GM12865 (cell line): ENCODE data around the gene TMEM240.

Source experiments
- DNase-seq: peaks from one replicate; pipeline ENCODE4 v3.0.0; 2010; ENCODE audit warnings: low read depth
- H3K4me3 ChIP-seq: 2 replicates; pipeline ENCODE4 v1.5.1; 2011; ENCODE audit warnings: mild to moderate bottlenecking, low read depth, low read length, control low read depth
- TF ChIP-seq, protein P1 (sequence below): IDR thresholded peaks from 2 replicates; pipeline ENCODE4 v1.5.1; 2011; ENCODE audit warnings: low read length, control low read depth, low read depth, inconsistent platforms; ENCODE audit not compliant: insufficient read depth; ENCODE audit errors: missing control alignments

Gene TMEM240

GRCh38 chr1:1544544-1544943 lies 4.1 kb upstream of the TMEM240 start:
- TF ChIP-seq, protein P1, sequence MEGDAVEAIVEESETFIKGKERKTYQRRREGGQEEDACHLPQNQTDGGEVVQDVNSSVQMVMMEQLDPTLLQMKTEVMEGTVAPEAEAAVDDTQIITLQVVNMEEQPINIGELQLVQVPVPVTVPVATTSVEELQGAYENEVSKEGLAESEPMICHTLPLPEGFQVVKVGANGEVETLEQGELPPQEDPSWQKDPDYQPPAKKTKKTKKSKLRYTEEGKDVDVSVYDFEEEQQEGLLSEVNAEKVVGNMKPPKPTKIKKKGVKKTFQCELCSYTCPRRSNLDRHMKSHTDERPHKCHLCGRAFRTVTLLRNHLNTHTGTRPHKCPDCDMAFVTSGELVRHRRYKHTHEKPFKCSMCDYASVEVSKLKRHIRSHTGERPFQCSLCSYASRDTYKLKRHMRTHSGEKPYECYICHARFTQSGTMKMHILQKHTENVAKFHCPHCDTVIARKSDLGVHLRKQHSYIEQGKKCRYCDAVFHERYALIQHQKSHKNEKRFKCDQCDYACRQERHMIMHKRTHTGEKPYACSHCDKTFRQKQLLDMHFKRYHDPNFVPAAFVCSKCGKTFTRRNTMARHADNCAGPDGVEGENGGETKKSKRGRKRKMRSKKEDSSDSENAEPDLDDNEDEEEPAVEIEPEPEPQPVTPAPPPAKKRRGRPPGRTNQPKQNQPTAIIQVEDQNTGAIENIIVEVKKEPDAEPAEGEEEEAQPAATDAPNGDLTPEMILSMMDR: no peak
- no peak overlapping the region for H3K4me3 ChIP-seq
- DNase-seq: no peak

GRCh38 chr1:1543706-1544099 lies 3.3 kb upstream of the TMEM240 start:
- TF ChIP-seq, protein P1: no peak
- no peak overlapping the region for H3K4me3 ChIP-seq
- DNase-seq: no peak

GRCh38 chr1:1542766-1543705 lies 2.6 kb upstream of the TMEM240 start:
- TF ChIP-seq, protein P1: no peak
- DNase-seq: no peak
- no peak overlapping the region for H3K4me3 ChIP-seq

GRCh38 chr1:1541956-1542765 lies 1.7 kb upstream of the TMEM240 start:
- DNase-seq: no peak
- TF ChIP-seq, protein P1: no peak
- H3K4me3 ChIP-seq: no peak overlapping the region

DNA sequence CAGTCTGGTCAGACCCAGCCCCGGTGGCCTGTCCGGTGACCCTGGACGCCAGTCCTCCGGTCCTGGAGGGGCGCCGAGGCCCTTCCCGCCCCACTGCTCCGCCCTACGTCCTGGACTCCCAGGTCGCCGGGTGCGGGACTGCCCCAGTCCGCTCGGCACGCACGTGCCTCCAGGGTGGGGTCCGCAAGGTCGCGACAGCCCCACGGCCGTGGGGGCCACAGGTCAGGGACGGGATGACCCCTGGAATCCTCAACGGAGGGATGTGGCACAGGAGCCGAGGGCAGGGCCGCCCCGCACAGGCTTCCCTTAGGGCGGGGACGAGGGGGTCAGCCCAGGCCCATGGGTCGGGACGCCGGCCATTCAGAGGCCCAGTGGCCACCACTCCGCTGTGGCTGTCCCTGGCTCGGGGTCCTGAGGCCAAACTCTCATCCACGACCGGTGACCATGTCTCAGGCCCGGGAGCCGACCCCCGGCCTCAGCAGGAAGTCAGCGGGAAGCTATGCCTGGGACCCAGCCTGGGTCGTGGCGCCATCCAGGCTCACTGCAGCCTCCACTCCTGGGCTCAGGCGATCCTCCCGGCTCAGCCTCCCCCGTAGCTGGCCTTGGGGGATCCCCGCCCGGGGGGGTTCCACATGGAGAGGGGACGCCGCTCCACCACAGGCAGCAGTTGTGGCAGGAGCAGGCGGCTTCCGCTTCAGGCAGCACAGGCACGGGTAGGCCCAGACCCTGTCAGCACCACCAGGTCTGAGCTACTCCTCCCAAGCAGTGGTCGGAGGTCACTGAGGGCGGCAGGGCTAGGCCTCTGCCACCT lies 599 bp upstream of the TMEM240 start:
- no peak for DNase-seq
- H3K4me3 ChIP-seq: no peak overlapping the region
- TF ChIP-seq, protein P1: no peak

- no peak overlapping the region for H3K4me3 ChIP-seq
- TF ChIP-seq, protein P1: no peak
- DNase-seq: no peak
Measured at GRCh38 chr1:1539310-1540089, 924 bp downstream of the TMEM240 start.
